Karpas-422 (cell line): ENCODE results near the gene TRHDE. TPM values are rescaled to one million over a fixed set of nuclear protein-coding genes. Genes with fewer than 3 reads are reported as not detected.

Experiments
- DNase-seq: peaks from one replicate; pipeline ENCODE4 v3.0.0-alpha.2; 2015
- H2AFZ ChIP-seq: fragments of 200-600 bp; sonication (generic); 2 replicates; pipeline ENCODE4 v1.6.1; 2014; ENCODE audit warnings: antibody characterized with exemption, low read length, mixed read lengths
- H3K27ac ChIP-seq: fragments of 200-600 bp; sonication (generic); 2 replicates; pipeline ENCODE4 v1.5.1; 2014; ENCODE audit warnings: mild to moderate bottlenecking, low read length, moderate library complexity
- H3K27me3 ChIP-seq: fragments of 200-600 bp; sonication (generic); 2 replicates; pipeline ENCODE4 v1.6.1; 2014; ENCODE audit warnings: low read length, mixed read lengths
- H3K36me3 ChIP-seq: fragments of 200-600 bp; sonication (generic); 2 replicates; pipeline ENCODE4 v1.6.1; 2014; ENCODE audit warnings: low read length, mixed read lengths; ENCODE audit not compliant: insufficient read depth
- H3K4me1 ChIP-seq: fragments of 200-600 bp; sonication (generic); 2 replicates; pipeline ENCODE4 v1.6.1; 2014; ENCODE audit warnings: mild to moderate bottlenecking, low read length, mixed read lengths
- H3K4me2 ChIP-seq: fragments of 200-600 bp; sonication (generic); 2 replicates; pipeline ENCODE4 v1.6.1; 2014; ENCODE audit warnings: low read length, low read depth, mild to moderate bottlenecking; ENCODE audit not compliant: poor library complexity, severe bottlenecking
- H3K4me3 ChIP-seq: fragments of 200-600 bp; sonication (generic); 2 replicates; pipeline ENCODE4 v1.5.1; 2014; ENCODE audit warnings: mild to moderate bottlenecking, antibody characterized with exemption, low read length, mixed read lengths
- H3K79me2 ChIP-seq: fragments of 200-600 bp; sonication (generic); 2 replicates; pipeline ENCODE4 v1.6.1; 2014; ENCODE audit warnings: mild to moderate bottlenecking, low read length, mixed read lengths
- H3K9ac ChIP-seq: fragments of 200-600 bp; sonication (generic); 2 replicates; pipeline ENCODE4 v1.6.0; 2014; ENCODE audit warnings: low read length
- H3K9me2 ChIP-seq: fragments of 200-600 bp; sonication (generic), shearing (Covaris generic); replicated peaks from 2 replicates; pipeline ENCODE4 v1.6.0; 2014; ENCODE audit warnings: mild to moderate bottlenecking, low read length, moderate library complexity; ENCODE audit not compliant: insufficient read depth
- H3K9me3 ChIP-seq: fragments of 300-700, 200-600 bp; sonication (generic); 2 replicates; pipeline ENCODE4 v1.6.1; 2014; ENCODE audit warnings: low read length, mixed read lengths
- H4K20me1 ChIP-seq: fragments of 200-600 bp; sonication (generic); 2 replicates; pipeline ENCODE4 v1.6.1; 2014; ENCODE audit warnings: mild to moderate bottlenecking, antibody characterized with exemption, low read length, low read depth; ENCODE audit not compliant: insufficient read depth
- total RNA-seq: library from RNA; depleted of rRNA; stranded (reverse); fragments of >200 nt; shearing (Covaris generic); gene quantifications from 2 replicates; pipeline ENCODE4 v1.2.3, GENCODE V29; 2014; ENCODE audit warnings: low replicate concordance

Gene TRHDE
- total RNA-seq, 1 experiment from 2014 or later: not detected

DNA sequence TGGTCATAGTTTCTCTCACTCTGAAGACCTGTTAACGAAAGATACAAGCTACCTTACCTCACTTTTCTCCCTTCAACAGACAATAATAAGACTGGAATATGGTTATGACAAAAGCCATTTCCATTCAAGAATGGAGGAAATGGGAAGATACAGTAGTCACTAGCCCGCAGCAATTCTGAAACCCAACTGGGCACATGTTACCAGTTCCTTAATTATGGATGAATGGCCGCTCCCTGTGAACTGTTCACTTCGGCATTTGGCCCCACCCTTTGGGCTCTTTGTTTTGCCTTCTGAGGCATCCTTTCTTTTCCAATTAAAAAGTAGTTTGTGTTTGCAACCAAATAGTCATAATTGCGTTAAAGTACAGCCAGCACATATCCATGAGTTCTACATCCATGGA is 19.0 kb downstream of the TRHDE start:
- H2AFZ ChIP-seq: no peak overlapping the region
- no peaks in the 10 kb centered on the region for H3K36me3 ChIP-seq
- H3K4me1 ChIP-seq: no peaks in the 10 kb centered on the region
- no peaks in the 10 kb centered on the region for H3K9me2 ChIP-seq
- H3K79me2 ChIP-seq: no peaks in the 10 kb centered on the region
- no peaks in the 10 kb centered on the region for H4K20me1 ChIP-seq
- H3K27ac ChIP-seq: no peak overlapping the region
- no peaks in the 10 kb centered on the region for H3K9me3 ChIP-seq
- no peak overlapping the region for H3K4me2 ChIP-seq
- no peak overlapping the region for H3K4me3 ChIP-seq
- no peak for DNase-seq
- H3K27me3 ChIP-seq: no peaks in the 10 kb centered on the region
- H3K9ac ChIP-seq: no peak overlapping the region

DNA sequence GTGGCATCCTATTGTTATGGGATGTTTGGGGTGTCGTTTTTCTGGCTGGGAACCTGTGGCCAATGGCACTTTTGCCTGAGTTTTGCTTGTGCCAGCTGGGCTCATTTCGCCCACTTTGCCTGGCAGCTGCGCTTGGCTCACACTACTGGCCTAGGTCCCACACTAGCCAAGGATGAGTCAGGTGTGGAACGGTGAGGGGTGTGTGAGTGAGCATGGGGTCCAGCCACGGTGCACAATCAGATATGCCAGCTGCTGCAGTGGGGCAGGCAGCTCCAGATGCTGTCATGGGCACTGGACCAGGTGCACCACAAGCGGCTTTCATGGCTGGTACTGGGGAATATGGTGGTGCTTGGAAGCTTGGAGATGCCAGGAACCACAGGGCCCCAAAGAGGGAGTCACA is 21.5 kb downstream of the TRHDE start:
- no peaks in the 10 kb centered on the region for H3K27me3 ChIP-seq
- no peak overlapping the region for H3K9ac ChIP-seq
- H3K9me2 ChIP-seq: no peaks in the 10 kb centered on the region
- no peak overlapping the region for H3K4me2 ChIP-seq
- H3K79me2 ChIP-seq: no peaks in the 10 kb centered on the region
- no peak overlapping the region for H3K4me3 ChIP-seq
- H4K20me1 ChIP-seq: no peaks in the 10 kb centered on the region
- no peak overlapping the region for H2AFZ ChIP-seq
- no peaks in the 10 kb centered on the region for H3K9me3 ChIP-seq
- DNase-seq: no peak
- H3K36me3 ChIP-seq: no peaks in the 10 kb centered on the region
- H3K27ac ChIP-seq: no peak overlapping the region
- no peaks in the 10 kb centered on the region for H3K4me1 ChIP-seq

DNA sequence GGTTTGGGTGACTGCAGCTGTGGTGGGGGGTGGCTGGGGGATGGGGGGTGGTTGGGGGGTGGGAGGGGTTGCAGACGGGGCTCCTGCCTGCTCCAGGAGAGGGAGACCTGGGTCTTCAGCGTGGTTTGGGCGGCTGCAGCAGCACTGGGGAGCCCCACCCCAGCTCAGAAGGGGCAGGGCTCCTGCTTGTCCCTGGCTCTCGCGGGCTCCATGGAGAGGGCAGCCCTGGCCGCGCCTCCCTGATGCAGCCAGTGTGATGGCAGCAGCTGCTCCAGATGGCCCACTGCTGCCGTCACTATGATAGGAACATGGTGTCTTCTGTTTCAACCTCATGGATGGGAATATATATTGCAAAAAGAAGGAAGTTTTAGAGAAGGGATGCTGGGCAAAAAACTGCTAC is 22.9 kb downstream of the TRHDE start:
- no peak overlapping the region for H3K4me2 ChIP-seq
- no peaks in the 10 kb centered on the region for H3K36me3 ChIP-seq
- no peaks in the 10 kb centered on the region for H4K20me1 ChIP-seq
- H3K4me1 ChIP-seq: no peaks in the 10 kb centered on the region
- no peak overlapping the region for H3K4me3 ChIP-seq
- H3K27ac ChIP-seq: no peak overlapping the region
- DNase-seq: no peak
- no peaks in the 10 kb centered on the region for H3K27me3 ChIP-seq
- no peak overlapping the region for H2AFZ ChIP-seq
- H3K9me3 ChIP-seq: no peaks in the 10 kb centered on the region
- no peak overlapping the region for H3K9ac ChIP-seq
- no peaks in the 10 kb centered on the region for H3K79me2 ChIP-seq
- no peaks in the 10 kb centered on the region for H3K9me2 ChIP-seq

DNA sequence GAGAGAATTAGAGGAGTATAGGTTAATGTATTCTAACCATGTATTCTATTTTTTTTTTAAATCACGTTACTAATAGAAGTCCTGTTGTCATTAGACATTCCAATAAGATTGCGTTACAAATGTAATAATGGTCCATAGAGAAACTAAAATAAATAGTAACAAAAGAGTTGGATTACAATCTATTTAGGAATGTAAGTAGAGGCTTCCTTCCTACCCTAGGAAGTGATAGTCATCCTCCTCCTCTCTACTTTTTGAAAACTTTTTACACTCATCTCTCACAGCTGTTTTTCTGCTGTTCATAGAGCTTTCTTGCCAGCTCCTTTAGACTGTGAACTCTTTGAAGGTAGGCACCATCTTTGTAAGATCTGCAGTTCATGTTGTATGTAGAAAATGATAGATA is 23.6 kb downstream of the TRHDE start:
- H3K36me3 ChIP-seq: no peaks in the 10 kb centered on the region
- no peaks in the 10 kb centered on the region for H3K9me3 ChIP-seq
- H3K9me2 ChIP-seq: no peaks in the 10 kb centered on the region
- no peak overlapping the region for H2AFZ ChIP-seq
- DNase-seq: no peak
- H4K20me1 ChIP-seq: no peaks in the 10 kb centered on the region
- no peak overlapping the region for H3K4me3 ChIP-seq
- no peaks in the 10 kb centered on the region for H3K27me3 ChIP-seq
- no peaks in the 10 kb centered on the region for H3K79me2 ChIP-seq
- H3K27ac ChIP-seq: no peak overlapping the region
- no peak overlapping the region for H3K9ac ChIP-seq
- H3K4me2 ChIP-seq: no peak overlapping the region
- H3K4me1 ChIP-seq: no peaks in the 10 kb centered on the region

DNA sequence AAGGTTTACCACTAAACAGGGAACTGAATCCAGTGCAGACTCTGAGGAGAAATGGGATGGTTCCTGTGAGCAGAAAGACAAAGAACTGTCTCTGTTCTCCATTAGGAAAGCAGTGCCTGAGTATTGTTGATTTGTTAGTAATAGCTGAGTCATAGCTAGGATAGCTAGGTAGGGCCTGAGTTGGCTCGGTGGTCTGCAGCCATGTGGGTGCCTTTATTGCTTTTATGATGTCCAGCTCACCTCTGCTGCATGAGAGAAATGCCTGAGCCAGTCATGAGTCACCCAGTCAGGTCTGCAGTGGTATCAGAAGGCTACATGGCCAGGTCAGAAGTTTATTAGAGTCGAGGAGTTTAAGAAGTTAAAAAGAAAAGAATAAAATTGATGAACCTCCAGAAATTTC is 24.2 kb downstream of the TRHDE start:
- H2AFZ ChIP-seq: no peak overlapping the region

DNA sequence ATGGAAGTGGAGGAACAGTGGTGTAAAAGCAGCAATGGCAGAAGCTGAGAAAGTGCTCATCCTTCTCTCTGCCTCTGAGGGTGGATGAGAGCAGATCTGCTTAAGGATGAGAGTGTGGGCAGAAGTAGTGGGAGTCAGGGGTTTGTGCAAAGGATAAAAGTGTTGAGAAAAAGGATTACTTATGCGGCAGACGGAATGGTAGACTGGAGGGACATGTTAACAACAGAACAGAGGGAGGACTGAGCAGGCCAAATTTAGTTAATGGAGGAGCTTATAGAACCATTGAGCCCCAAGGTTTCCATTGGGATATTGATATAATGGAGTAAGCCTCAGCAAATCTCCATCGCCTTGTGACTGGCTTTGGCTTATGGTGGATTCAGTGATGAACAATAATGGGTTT is 25.5 kb downstream of the TRHDE start:
- Histone ChIP-seq H3K27ac (no peak overlapping the region), H3K36me3 (no peaks in the 10 kb centered on the region), H3K9me3 (no peaks in the 10 kb centered on the region), H3K9ac (no peak overlapping the region), H3K4me1 (no peaks in the 10 kb centered on the region), H3K4me2 (no peak overlapping the region), H3K27me3 (no peaks in the 10 kb centered on the region), H3K79me2 (no peaks in the 10 kb centered on the region), H4K20me1 (no peaks in the 10 kb centered on the region), H2AFZ (no peak overlapping the region), H3K9me2 (no peaks in the 10 kb centered on the region), H3K4me3 (no peak overlapping the region)
- DNase-seq: no peak

More for the DNA sequence above, 24.2 kb downstream of the TRHDE start:
- Histone ChIP-seq H3K4me2 (no peak overlapping the region), H4K20me1 (no peaks in the 10 kb centered on the region), H3K79me2 (no peaks in the 10 kb centered on the region), H3K4me3 (no peak overlapping the region), H3K9me2 (no peaks in the 10 kb centered on the region), H3K9me3 (no peaks in the 10 kb centered on the region), H3K27me3 (no peaks in the 10 kb centered on the region), H3K9ac (no peak overlapping the region), H3K27ac (no peak overlapping the region), H3K36me3 (no peaks in the 10 kb centered on the region), H3K4me1 (no peaks in the 10 kb centered on the region)
- no peak for DNase-seq

DNA sequence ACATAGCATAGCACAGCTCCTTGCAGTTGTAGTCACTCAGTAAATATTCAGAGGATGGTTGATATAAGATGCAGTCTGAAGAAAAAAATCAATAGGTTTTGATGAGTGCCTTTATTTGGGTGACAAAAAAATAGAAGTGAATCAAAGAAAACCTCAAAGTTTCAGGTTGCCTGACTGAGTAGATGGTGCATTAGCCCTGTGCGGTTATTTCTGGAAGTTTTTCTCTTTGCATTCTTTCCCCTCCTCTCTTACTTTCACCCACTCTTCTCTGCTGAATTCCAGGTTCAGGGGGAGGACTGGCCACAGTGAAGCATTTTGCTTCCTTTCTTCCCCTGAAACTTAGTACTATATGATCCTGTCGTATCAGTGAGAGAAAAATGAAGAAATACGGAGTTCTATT is 28.6 kb downstream of the TRHDE start:
- Histone ChIP-seq H3K79me2 (no peaks in the 10 kb centered on the region), H3K4me3 (no peak overlapping the region), H3K36me3 (no peaks in the 10 kb centered on the region), H3K9ac (no peak overlapping the region), H3K9me2 (no peaks in the 10 kb centered on the region), H2AFZ (no peak overlapping the region), H3K27me3 (no peaks in the 10 kb centered on the region), H3K9me3 (no peaks in the 10 kb centered on the region), H3K4me2 (no peak overlapping the region), H3K27ac (no peak overlapping the region), H3K4me1 (no peaks in the 10 kb centered on the region), H4K20me1 (no peaks in the 10 kb centered on the region)
- no peak for DNase-seq

DNA sequence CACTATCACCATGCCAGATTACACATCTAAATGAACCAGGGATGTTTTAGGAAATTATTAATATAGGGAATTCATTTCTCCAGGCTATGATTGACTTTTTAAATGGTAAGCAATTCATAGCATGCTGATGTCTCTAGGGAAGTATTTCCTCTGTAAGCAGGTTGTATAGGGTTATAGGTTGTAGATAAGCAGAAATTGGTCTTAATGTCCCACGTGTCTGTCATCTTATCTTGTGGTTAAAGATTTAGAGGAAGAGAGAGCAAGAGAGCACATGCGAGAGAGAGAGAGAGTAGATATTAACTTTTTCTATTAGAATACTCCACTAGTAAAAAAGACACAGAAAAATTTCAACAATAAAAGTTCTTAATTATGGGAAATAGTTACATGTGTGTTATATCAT is 32.6 kb downstream of the TRHDE start:
- no peaks in the 10 kb centered on the region for H3K27me3 ChIP-seq
- H3K36me3 ChIP-seq: no peaks in the 10 kb centered on the region
- H3K9me2 ChIP-seq: no peaks in the 10 kb centered on the region
- no peaks in the 10 kb centered on the region for H3K79me2 ChIP-seq
- no peak overlapping the region for H3K4me2 ChIP-seq
- no peak overlapping the region for H2AFZ ChIP-seq
- no peaks in the 10 kb centered on the region for H4K20me1 ChIP-seq
- no peaks in the 10 kb centered on the region for H3K4me1 ChIP-seq
- H3K4me3 ChIP-seq: no peak overlapping the region
- no peak overlapping the region for H3K9ac ChIP-seq
- DNase-seq: no peak
- no peak overlapping the region for H3K27ac ChIP-seq
- no peaks in the 10 kb centered on the region for H3K9me3 ChIP-seq

DNA sequence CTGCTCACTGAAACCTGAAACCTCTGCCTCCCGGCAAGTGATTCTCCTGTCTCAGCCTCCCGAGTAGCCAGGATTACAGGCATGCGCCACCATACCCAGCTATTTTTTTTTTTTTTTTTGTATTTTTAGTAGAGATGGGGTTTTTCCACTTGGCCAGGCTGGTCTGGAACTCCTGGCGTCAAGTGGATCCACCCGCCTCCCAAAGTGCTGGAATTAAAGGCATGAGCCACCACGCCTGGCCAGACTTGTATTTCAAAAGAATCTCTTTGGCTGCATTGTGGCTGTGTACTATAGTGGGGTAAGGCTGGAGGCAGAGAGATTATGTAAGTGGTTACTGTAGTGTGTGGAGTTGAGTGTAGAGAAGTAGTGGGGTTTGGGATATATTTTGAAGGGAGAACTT is 35.1 kb downstream of the TRHDE start:
- no peak overlapping the region for H2AFZ ChIP-seq
- no peaks in the 10 kb centered on the region for H3K79me2 ChIP-seq
- no peaks in the 10 kb centered on the region for H3K4me1 ChIP-seq
- no peak overlapping the region for H3K4me2 ChIP-seq
- no peaks in the 10 kb centered on the region for H3K36me3 ChIP-seq
- no peaks in the 10 kb centered on the region for H3K9me2 ChIP-seq
- H3K9me3 ChIP-seq: no peaks in the 10 kb centered on the region
- DNase-seq: no peak
- H3K9ac ChIP-seq: no peak overlapping the region
- no peak overlapping the region for H3K27ac ChIP-seq
- H3K4me3 ChIP-seq: no peak overlapping the region
- H4K20me1 ChIP-seq: no peaks in the 10 kb centered on the region
- no peaks in the 10 kb centered on the region for H3K27me3 ChIP-seq
